Subcutaneous adipose tissue (tissue), 4 donors: ENCODE measurements around the gene RTN3. TPM values are rescaled to one million over a fixed set of nuclear protein-coding genes. Genes with fewer than 3 reads are reported as not detected.

Experiments
- CTCF ChIP-seq: fragments of 450-650 bp; IDR thresholded peaks from one replicate; pipeline ENCODE4 v1.5.1; 2016; ENCODE audit warnings: low read depth, mild to moderate bottlenecking, control low read depth, antibody characterized with exemption, moderate library complexity
- total RNA-seq, 4 donors: library from RNA; depleted of rRNA; stranded (reverse); fragments of >200 nt; gene quantifications; one replicate each; pipeline ENCODE4 v1.1.0, GENCODE V29; 2016

The RTN3 gene
- total RNA-seq, 4 donors from 2014 or later, result 179 to 283 (median 224) TPM

GRCh38 chr11:63671322-63672155 lies 9.8 kb upstream of the RTN3 start, which contains the start of gene ATL3:
Gene ATL3 (minus strand): TSS chr11:63671376. CDS start chr11:63671335, 41 bp downstream.
- no peak for TF ChIP-seq CTCF

GRCh38 chr11:63672156-63672463 lies 9.2 kb upstream of the RTN3 start:
- TF ChIP-seq CTCF, result no peak

GRCh38 chr11:63672936-63673539 lies 8.3 kb upstream of the RTN3 start:
- no peak for TF ChIP-seq CTCF

- TF ChIP-seq CTCF, result no peak
Measured at GRCh38 chr11:63673579-63673978, 7.7 kb upstream of the RTN3 start.

GRCh38 chr11:63680834-63681320 lies 423 bp upstream of the RTN3 start:
- no peak for TF ChIP-seq CTCF

GRCh38 chr11:63682066-63683021 lies 1.0 kb downstream of the RTN3 start:
- TF ChIP-seq CTCF, result no peak
